ENCODE data around the gene RELL2.
A peak's percentile ranks its signal among the peaks of the same experiment; 100 is the strongest.

RELL2 gene

DNA sequence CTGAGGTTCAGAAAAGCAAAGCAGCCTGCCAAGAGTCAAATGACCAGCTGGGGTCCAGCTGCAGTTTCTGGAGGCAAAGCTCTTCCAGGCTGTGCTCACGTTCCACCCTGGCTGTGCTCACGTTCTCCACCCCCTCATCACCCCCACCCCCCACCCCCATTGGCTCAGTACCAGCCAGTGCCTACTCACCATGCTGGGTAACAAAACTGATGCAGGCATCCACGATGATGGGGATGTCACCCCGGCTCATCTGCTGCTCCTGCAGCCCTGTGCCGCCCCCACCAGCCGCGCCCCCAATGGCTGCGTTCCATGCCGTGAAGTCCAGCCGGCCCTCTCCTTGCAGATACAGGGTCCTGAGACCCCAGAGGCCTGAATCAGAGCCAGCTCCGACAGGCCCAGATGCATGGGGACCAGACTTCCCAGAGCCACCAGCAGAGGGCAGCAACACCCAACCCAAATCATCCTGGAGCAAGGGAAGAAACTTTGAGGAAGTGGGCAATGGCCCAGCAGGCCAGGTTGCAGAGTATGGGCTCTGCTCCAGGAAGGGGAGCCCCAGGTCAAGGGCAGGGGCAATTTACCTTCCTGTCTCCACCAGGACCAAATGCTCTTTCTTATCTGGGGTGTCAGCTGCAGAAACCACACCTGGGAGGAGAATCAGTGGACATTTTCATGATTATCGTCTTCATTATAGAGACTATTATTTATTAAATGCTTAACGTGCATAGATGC is 28.1 kb downstream of the RELL2 start:
- TF ChIP-seq, protein P1, sequence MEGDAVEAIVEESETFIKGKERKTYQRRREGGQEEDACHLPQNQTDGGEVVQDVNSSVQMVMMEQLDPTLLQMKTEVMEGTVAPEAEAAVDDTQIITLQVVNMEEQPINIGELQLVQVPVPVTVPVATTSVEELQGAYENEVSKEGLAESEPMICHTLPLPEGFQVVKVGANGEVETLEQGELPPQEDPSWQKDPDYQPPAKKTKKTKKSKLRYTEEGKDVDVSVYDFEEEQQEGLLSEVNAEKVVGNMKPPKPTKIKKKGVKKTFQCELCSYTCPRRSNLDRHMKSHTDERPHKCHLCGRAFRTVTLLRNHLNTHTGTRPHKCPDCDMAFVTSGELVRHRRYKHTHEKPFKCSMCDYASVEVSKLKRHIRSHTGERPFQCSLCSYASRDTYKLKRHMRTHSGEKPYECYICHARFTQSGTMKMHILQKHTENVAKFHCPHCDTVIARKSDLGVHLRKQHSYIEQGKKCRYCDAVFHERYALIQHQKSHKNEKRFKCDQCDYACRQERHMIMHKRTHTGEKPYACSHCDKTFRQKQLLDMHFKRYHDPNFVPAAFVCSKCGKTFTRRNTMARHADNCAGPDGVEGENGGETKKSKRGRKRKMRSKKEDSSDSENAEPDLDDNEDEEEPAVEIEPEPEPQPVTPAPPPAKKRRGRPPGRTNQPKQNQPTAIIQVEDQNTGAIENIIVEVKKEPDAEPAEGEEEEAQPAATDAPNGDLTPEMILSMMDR (IDR thresholded peaks at IDR 0.05; ENCODE audit: low read depth, low read length, missing control alignments) = peak; percentile 95
- no peak overlapping the region for H3K4me3 ChIP-seq (replicated peaks; ENCODE audit: low read depth, low read length)

DNA sequence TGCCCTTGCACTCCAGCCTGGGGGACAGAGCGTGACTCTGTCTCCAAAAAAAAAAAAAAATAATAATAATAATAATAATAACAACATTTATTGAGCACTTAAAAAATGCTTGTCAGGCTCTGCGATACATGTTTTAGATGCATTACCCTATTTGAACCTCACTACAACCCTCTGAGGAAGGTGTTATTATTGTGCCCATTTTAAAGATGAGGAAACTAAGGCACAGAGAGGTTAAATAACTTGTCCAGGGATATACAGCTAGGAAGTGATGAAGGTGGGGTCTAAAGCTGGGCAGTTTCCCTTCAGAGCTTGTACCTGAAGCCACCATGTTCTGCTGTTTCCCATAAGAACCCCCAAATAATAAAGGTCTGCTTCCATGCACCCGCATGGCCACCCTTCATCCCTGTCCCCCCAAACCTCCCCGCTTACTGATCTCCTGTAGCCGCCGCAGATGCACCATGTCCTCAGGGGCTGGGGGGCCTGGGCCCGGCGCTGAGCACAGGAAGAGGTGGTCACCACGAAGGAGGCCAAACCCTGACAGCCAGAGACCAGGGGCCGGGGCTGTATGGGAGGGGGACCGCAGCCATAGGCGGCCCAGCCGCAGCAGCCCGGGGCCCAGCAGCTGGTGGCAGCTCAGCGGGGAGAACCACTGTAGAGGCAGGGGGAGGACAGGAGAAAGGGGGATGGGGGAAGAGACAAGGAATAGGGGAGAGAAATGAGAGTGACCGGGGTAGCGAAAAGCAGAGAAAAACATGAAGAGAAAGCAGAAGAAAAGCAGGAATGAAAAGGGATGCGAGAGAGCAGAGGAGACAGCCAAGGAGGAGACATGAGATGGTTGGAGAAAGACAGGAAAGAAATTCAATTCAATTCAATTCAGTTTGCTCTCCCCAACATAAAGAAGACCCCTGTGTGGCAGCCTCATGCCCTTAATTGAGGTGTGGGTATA is 29.5 kb downstream of the RELL2 start:
- H3K4me3 ChIP-seq (replicated peaks; ENCODE audit: low read depth, low read length) = no peak overlapping the region
- DNase-seq (ENCODE audit: extremely low read depth, low read depth) = no peak
- TF ChIP-seq, protein P1 (IDR thresholded peaks at IDR 0.05; ENCODE audit: low read depth, low read length, missing control alignments) = no peak

More for the DNA sequence above, 28.1 kb downstream of the RELL2 start:
- peak; percentile 41 for DNase-seq (ENCODE audit: extremely low read depth, low read depth)

DNA sequence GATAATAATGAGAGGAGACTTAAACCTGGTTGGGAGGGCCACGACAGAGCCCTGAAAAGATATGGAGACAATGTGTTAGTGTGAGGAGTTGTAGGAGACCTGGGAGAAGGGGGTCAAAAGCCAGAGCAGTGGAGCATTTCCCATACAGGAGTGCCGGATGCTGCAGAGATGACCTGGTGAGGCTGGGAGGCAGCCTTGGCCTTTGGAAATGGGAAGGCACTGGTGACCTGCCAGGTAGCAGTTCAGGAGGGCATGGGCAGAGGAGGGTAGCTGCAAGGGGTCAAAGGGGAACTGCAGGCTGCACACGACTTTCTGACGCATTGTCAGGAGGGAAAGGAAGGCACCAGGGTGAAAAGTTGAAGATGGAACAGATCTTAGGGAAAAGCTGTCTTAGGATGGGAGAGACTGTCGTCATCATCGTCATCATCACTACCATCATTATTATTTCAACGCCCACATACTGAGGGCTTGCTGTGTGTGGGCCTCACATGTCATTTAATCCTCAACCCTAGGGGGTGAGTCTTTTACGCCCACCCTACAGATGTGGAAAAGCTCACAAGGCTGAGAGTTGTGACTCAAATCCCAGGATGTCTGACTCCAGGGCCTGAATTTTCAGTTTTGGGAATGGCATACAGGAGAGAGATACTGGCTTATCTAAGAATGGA is 31.9 kb downstream of the RELL2 start:
- H3K4me3 ChIP-seq (replicated peaks; ENCODE audit: low read depth, low read length) = no peak overlapping the region
- TF ChIP-seq, protein P1 (IDR thresholded peaks at IDR 0.05; ENCODE audit: low read depth, low read length, missing control alignments) = no peak
- DNase-seq (ENCODE audit: extremely low read depth, low read depth) = no peak

- TF ChIP-seq, protein P1 (IDR thresholded peaks at IDR 0.05; ENCODE audit: low read depth, low read length, missing control alignments) = peak; percentile 15
- DNase-seq (ENCODE audit: extremely low read depth, low read depth) = no peak
These were observed 32.7 kb downstream of the RELL2 start for GRCh38 chr5:141669520-141669919.

DNA sequence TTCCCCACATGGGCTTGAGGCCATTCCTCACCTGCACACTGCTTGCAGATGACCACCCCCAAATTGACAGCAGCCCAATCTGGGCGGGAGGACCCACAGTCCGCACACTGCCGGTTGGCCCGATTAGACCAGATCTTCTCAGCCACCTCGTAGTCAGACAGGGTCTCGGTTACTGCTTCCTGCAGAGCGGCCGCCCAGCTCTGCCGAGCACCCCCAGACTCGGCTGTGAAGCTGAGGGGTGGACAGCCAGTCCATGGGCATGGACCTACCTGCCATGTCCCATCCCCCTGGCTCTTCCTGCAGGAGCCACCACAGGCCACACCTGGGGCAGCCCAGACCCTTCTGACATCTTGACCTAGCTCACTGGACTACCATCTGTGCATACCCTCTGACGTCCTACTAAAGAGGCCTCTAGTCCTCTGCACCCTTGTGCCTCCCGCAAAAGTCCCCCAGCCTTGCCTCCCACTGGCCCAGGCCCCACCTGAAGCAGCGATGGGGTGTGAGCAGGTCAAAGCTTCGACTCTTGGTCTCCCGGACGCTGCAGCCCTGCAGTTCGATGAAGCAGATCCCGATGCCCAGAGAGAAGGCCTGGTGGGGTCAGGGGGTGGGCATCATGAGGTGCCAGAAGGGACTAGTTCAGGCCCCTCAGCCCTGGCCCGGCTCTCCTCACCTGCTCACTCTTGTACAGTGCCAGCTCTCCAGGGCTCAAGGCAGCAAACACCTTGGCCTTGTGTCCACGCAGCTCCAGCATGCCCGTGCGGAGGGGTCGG is 35.5 kb downstream of the RELL2 start:
- TF ChIP-seq, protein P1 (IDR thresholded peaks at IDR 0.05; ENCODE audit: low read depth, low read length, missing control alignments) = no peak
- H3K4me3 ChIP-seq (replicated peaks; ENCODE audit: low read depth, low read length) = no peak overlapping the region
- no peak for DNase-seq (ENCODE audit: extremely low read depth, low read depth)

More at GRCh38 chr5:141669520-141669919, 32.7 kb downstream of the RELL2 start:
- H3K4me3 ChIP-seq (replicated peaks; ENCODE audit: low read depth, low read length) = no peak overlapping the region
